Measurements from ENCODE around the gene ACSM6.

Gene ACSM6

GRCh38 chr10:95247881-95248583 is 54.0 kb downstream of the ACSM6 start:
- no peak overlapping the region for H3K27ac ChIP-seq
- TF ChIP-seq CTCF (IDR thresholded peaks at IDR 0.05) (no peak), ZFX (IDR thresholded peaks at IDR 0.05; ENCODE audit: borderline replicate concordance) (no peak)

- no peak overlapping the region for H3K27ac ChIP-seq
- TF ChIP-seq CTCF (IDR thresholded peaks at IDR 0.05) (no peak), ZFX (IDR thresholded peaks at IDR 0.05; ENCODE audit: borderline replicate concordance) (no peak)
These were observed 55.0 kb downstream of the ACSM6 start for GRCh38 chr10:95248989-95249388.

GRCh38 chr10:95249467-95249866 is 55.4 kb downstream of the ACSM6 start:
- H3K27ac ChIP-seq: no peak overlapping the region
- TF ChIP-seq ZFX (IDR thresholded peaks at IDR 0.05; ENCODE audit: borderline replicate concordance): no peak
- TF ChIP-seq CTCF (IDR thresholded peaks at IDR 0.05): no peak

GRCh38 chr10:95250856-95251255 is 56.8 kb downstream of the ACSM6 start:
- H3K27ac ChIP-seq: no peak overlapping the region
- no peak for TF ChIP-seq CTCF (IDR thresholded peaks at IDR 0.05)
- TF ChIP-seq ZFX (IDR thresholded peaks at IDR 0.05; ENCODE audit: borderline replicate concordance): no peak

- H3K27ac ChIP-seq: no peak overlapping the region
- TF ChIP-seq ZFX (IDR thresholded peaks at IDR 0.05; ENCODE audit: borderline replicate concordance): no peak
- TF ChIP-seq CTCF (IDR thresholded peaks at IDR 0.05): no peak
These were observed 59.0 kb downstream of the ACSM6 start for GRCh38 chr10:95253007-95253406.

GRCh38 chr10:95253686-95254085 is 59.6 kb downstream of the ACSM6 start:
- no peak overlapping the region for H3K27ac ChIP-seq
- TF ChIP-seq ZFX (IDR thresholded peaks at IDR 0.05; ENCODE audit: borderline replicate concordance) (no peak), CTCF (IDR thresholded peaks at IDR 0.05) (no peak)

GRCh38 chr10:95254629-95255028 is 60.6 kb downstream of the ACSM6 start:
- TF ChIP-seq CTCF (IDR thresholded peaks at IDR 0.05) (no peak), ZFX (IDR thresholded peaks at IDR 0.05; ENCODE audit: borderline replicate concordance) (no peak)
- H3K27ac ChIP-seq: no peak overlapping the region
